Stimulated activated CD4-positive, alpha-beta T cell treated with anti-CD3 and anti-CD28 coated beads, Interleukin-2, amount 100 ng/mL, for 24 hours (primary cell): ENCODE measurements around the gene PIBF1.
"Not testable (repeated sequence)": the region's sequence is repeated elsewhere in the genome, so short reads cannot be mapped to it uniquely, and the experiment has no call there.

Experiments used
- DNase-seq, 2 donors: peaks; one replicate each; pipeline ENCODE4 v3.0.0-alpha.2; 2020

Gene PIBF1

DNA sequence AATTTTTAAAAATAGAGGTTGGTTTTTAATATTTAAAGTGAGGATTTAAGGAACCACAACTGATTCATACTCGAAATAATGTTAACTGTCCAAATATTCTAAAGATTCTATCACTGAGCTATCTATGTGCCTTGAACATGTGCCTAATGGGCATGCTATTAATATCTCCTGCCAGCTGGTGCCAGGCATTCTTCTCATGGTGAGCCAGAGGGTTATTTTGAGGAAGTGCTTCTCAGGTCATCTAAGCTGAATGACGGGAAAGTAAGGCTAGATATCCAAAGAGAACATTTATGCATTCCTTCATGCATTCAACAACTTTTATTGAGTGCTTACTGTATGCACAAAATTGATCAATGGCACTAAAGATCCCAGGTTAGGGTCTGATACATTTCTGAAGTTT is 138.2 kb downstream of the PIBF1 start:
- DNase-seq = no peak

DNA sequence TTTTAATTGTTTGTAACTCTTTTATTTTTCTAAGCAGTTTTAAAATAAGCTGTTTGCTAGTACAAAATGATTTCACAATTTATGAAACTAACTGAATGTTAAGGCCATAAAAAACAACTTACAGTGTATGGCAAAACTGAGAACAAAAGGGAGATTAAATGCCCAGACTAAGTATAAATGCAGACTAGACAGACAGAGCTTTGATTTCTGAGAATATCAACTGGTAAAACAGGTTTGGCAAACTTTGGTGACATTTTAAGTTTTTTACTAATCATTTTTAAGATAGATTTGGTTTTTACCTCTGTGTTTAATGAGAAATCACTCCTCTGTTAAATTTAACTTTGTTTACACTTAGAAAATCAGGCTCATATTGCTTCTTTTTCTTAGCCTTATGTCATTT is 149.4 kb downstream of the PIBF1 start:
- no peak for DNase-seq

DNA sequence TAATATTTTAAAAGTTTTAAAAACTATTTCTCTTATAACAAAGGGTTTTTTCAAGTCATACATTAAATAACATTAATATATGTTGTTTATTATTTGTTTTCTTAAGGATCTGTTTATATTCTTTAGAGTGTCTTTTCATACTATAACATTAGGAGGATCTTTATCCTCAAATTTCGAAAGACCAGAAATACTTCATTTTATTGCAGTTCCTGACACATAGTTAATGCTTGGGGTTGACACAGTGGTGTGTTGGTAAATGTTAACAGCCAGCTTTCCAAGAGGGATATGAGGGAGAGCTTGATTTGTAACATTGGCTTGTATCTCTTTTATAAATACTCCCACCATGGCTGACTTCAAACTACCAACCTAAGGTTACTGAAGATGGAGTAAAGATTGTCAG is 150.3 kb downstream of the PIBF1 start:
- DNase-seq = no peak

DNA sequence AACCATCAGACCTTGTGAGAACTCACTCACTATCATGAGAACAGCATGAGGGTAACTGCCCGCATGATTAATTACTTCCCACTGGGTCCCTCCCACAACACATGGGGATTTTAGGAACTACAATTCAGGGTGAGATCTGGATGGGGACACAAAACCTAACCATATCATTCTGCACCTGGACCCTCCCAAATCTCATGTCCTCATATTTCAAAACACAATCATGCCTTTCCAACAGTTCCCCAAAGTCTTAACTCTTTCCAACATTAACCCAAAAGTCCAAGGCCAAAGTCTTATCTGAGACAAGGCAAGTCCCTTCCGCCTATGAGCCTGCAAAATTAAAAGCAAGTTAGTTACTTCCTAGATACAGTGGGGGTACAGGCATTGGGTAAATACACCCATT is 164.3 kb downstream of the PIBF1 start:
- not testable (repeated sequence) for DNase-seq

DNA sequence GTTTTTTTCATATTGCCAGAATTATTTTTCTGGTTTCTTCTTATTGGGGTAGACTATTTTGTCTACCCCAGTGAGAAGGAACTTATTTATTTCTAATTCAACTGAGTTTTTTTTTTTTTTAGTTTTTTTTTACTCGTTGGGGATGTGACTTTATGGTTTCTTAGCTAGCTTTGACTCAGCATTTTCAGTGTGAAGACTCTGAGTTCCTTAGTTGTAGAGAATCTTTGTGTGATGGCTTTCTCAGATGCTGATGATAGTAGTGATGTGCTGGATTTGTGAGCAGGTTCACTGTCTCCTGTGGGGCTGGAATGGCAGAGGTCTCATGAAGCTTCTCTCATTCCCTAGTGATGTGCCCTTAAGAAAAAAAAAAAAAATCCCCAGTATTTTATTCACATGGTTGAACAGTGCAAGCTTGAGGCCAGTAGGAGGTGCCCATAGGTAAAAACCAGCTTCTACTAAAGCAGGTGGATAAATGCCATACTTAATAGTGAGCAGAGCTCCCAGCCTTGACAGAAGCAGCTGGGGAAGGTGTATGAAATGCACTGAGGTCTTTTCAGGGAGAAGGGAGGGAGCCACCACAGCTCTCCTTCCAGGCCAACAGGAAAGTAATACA is 170.7 kb downstream of the PIBF1 start:
- DNase-seq = no peak

DNA sequence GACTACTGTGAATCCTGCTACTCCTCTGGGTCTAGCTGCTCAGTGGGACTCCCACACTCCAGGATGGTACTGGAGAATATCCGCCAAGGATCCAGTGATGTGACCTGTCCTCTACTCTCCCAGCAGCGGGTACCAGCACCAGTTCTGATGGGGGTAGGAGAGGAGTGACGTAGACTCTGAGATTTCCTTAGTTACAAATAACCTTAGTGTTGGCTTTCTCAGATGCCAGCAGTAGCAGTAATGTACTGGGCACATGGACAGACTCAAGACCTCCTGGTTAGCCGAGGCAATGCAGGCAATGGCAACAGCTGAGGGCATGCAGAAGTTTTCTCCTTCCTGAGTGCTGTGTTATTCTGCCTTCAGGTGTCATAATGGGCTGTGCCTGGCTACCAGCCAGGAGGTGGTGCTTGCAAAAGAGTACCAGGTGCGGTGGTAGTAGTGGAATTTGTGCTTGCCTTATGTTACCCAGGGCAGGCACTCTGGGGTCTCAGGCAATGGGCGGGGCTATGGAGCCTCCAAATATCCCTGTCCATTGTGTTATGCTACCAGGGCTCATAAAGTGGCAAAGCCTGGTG is 171.5 kb downstream of the PIBF1 start:
- DNase-seq = no peak

DNA sequence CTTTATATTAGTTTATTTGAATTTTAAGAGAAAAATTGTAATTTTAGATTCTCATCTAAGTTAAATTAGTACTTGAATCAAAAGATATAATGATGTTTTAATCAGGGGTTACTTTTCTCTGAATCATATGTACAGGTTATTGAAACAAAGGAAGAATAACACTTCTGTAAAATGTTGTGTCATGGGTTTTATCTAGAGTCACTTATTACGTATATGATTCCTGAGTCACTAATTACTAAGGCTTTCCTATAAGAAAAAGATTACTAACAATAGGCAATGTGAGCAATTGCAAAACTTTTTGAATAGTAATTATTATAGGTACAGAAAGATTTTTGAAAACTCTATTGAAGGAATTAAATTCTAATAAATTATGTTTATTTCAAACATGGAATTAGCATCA is 177.7 kb downstream of the PIBF1 start:
- DNase-seq = no peak

DNA sequence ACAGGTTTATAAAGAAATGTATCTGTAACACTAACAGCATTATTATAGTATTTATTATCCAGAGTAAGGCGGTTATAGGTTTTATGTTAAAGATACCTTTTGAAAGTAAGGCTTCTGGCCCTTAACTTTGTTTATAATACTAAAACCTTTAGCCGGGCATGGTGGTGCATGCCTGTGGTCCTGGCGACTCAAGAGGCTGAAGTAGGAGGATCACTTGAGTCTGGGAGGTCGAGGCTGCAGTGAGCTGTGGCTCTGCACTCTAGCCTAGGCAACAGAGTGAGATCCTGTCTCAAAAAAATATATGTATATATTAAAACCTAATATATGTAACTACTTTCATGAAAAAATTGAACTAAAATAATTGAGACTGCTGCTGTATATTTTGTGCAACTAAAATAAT is 178.2 kb downstream of the PIBF1 start:
- DNase-seq = no peak

DNA sequence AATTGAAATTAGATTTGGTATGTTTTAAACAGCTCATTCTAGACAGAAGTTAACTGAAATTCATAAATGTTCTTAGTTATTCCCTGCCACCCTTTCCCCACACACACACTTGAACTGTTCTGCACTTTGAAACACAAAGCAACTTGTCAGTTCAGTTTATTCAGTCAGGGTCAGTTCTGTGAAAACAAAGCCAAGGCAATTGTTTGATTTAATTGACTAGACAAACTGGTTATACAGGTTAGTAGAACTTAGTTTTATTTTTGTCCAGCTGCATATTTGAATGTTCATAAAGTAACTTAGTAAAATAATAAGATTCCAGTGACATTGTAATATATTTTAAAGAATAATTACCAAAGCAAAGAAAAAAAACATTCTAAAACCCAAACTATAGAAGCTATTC is 178.6 kb downstream of the PIBF1 start:
- DNase-seq = no peak

DNA sequence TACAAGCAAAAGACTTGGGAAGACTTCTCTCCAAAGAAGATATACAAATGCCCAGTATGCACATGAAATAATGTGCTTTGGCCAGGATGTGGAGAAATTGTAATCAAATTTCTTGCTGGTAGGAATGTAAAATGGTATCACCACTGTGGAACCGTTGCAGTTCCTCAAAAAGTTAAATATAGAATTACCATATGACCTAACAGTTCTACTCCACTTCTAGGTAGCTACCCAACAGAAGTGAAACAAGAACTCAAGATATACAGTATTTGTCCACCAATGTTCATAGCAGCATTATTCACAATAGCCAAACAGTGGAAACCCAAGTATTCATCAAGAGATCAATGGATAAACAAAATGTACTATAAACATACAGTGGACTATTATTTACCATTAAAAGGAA is 181.8 kb downstream of the PIBF1 start:
- no peak for DNase-seq

DNA sequence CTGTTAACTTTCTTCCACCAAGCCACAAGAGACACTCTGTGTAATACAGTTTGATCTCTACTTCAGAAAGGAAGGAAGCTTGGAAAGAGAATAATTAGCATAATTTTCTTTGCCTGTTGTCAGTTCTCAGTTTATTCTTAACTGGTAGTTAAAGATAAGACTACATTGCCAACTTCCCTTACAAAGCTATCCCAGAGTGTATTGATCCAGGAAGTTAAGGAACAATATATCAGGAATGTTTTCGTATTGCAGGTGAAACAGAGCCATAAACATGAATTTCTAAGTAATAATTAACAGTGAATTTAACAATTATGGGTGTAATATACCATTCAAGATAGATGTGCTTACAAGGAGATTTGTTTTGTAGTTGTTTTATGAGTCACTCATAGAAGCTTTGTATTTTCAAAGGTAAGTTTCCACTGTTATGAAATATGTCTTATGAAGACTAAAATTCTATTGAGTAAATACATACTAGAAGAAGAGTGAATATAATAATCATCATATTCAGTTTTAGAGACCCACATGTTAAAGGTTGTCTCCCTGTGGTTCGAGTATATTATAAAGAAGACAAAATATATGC is 188.5 kb downstream of the PIBF1 start:
- no peak for DNase-seq

DNA sequence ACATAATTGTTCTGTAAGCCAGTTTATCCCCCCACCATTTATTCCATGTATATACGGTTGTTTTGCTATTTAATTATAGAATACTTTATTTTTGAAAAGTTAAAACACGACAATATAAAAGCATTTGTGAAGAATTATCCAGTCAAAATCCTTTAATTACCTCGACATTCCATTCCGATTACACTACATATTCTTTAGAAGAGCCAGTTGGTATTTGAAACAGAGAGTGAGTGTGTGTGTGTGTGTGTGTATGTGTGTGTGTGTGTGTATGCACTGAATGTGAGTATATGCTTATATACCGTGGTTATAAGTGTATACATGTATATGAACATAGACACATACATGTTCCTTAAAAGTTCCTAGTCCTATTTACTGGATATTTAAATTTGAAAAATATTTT is 189.0 kb downstream of the PIBF1 start:
- DNase-seq = no peak

DNA sequence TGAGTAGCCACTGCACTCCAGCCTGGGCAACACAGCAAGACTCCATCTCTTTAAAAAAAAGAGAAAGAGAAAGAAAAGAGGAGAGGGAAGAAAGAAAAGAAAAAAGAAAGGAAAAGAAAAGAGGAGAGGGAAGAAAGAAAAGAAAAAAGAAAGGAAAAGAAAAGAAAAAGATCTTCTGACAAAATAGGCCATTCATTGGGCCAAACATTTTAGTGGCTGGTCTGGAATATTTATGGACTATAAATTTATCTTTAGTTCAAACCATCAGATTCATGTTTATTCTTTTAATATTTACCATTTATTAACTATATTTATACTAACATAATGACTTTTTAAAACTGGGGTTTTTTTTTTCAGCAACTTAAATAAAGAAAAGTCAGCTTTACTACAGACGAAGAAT is 191.3 kb downstream of the PIBF1 start:
- DNase-seq = no peak

DNA sequence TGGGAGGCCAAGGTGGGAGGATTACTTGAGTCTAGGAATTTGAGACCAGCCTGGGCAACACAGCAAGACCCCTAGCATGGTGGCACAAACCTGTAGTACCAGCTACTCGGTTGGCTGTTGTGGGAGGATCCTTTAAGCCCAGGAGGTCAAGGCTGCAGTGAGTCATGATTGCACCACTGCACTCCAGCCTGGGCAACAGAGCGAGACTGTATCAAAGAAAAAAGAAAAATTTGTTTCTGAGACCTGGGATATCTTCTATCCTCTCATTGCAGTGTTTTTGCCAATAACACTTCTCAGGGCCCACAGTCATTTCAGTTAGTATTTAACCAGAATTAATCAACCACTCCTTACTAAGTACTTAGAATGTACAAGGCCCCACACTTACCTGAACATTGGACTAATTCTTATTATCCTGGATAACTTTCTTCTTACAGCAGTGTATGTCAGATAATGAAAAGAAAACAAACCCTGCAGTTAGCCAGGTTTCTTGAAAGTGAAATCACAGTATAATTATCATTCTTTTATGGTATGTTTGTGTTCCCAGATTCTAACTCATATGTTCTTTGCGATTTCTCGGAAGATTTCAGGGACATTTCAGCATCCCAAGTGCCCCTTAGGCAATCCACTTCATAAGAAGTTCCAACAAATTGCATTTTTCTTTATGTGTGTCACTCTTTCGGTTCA is 201.3 kb downstream of the PIBF1 start:
- DNase-seq = no peak

DNA sequence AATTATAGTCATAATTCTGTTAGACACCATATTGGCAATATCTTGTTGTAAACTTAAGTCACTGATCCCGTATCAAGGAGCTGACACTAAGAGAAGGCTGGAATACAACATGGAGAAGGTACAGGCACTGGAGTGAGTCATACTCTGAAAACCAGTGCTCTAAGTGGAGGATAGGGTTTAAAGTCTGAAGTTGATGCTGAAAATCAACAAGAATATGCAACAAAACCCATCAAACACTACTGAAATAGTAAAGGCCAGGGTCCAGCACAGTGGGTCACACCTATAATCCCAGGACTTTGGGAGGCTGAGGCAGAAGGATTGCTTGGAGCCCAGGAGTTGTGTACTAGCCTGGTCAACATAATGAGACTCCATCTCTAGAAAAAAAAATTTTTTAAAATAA is 203.7 kb downstream of the PIBF1 start:
- DNase-seq = no peak

DNA sequence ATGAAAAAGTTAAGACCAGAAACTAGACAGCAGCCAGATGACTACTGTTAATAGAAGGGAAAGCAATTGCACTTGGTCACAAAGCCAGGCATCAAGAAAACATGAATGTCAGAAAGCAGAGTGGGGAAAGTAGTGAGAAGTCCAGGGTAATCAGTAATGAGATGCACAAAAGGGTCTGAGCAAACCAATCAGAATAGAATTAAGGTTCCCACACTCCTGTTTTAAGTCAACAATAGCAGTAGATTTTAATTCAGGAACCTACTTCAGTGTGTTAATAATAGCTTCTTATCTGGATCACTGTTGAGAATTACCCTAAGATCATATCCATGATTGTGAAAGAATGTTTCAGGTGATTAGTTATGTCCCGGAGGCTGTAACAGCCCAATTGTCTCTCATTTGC is 204.3 kb downstream of the PIBF1 start:
- no peak for DNase-seq

DNA sequence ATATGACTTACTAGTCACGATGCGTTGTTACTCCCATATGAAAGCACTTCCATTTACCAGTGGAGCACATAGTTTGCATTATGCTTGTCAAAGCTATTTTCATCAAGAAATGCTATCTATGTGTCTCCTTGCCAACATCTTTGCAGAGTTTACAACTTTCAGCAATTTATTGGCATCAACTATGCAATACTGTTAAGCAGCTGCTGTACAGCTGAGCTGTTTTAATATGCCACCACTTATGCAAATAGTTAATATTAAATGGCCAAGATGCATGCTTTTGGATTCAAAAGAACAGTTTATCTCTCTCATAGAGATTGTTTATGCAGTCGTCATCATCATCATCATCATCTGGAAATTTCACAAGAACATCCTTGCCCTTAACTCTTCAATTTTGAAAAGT is 209.0 kb downstream of the PIBF1 start:
- DNase-seq = no peak

DNA sequence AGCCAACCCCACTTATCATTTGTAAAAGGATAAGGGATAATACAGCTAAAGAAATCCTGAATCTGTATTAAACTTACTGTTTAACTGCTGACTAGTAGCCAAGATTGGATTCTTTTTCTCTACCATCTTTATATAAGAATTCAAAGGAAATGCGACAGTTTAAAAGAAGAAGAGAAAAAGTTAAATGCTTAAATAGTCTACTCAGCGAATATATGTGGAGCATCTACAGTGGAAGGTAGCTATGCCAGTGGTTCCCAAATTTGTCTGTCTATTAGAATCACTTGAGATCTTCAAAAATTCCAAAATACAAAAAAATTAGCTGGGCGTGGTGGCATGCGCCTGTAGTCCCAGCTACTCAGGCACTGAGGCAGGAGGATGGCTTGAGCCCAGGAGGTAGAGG is 216.1 kb downstream of the PIBF1 start:
- no peak for DNase-seq

DNA sequence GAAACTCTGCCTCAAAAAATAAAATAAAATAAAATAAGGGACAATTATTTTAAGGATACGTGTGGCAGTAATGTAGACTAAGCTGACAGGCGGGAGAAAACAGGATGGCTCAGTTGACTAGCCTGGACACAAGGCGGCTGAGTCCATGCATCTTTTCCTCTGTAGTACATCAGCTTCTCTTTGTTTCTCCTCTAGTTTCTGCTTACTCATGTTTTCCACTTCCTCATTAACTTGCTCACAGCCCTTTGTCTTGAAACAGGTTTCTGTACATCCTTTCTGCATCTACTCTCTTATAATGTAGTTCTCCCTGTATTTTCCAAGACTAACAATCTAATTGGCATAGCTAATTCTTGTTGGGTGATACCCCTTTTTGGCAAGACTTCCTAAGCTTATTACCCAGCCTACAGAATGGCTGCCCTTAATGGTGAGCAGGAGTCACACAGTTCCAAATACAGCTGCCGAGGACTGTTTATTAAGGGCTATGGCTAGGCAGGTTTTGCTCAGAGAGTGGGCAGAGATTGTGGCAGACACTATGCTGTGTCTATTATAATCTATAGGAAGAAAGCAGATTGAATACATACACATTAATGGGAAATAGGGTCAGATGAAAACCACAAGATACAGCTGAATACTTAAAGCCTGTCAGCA is 218.2 kb downstream of the PIBF1 start:
- DNase-seq = no peak

DNA sequence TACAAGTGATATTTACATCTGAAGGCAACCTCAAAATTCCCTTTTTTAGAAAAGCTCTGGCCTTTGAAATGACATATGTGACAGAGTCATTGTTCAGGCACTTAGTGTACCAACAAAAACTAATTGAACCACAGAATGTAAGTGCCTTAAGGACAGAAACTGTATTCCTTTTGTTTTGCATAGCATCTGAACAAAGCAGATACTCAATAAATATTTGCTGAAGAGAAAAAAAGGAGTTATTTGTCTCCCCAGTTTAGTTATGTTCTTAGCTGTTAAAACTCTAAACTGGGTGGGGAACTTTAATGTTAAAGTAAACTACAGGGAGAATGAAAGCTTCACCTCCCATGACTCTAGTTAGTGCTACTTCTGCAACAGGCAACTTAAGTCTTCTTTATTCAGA is 220.0 kb downstream of the PIBF1 start:
- no peak for DNase-seq

DNA sequence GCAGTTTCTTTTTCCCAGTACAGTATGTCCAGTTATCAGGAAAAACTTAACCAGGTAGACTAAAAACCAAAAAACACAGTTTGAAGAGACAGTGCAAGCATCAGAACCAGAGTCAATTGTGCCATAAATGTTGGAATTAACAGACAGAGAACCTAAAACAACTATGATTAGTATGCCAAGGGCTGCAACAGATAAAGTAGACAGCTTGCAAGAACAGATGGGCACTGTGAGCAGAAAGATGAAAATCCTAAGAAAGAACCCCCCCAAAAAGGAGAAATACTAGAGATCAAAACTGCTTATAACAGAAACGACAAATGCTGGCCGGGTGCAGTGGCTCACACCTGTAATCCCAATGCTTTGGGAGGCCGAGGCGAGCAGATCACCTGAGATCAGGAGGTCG is 229.8 kb downstream of the PIBF1 start:
- no peak for DNase-seq

DNA sequence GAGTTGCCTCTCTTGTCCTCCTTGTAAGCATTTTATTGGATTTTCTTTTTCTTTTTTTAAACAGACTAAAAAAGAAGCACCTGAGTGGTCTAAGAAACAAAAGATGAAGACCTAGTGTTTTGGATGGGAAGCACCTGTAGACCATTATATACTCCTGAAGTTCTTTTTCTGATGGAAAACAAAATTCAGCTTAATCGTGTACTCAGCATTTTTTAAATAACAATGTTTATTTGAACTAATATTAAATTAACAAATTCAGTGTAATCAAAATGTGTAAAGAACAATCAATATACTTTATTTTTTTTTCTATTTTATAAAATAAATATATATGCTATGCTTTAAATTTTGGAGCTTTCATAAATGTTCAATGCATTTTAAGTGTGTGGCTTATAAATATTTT is 233.9 kb downstream of the PIBF1 start:
- no peak for DNase-seq

DNA sequence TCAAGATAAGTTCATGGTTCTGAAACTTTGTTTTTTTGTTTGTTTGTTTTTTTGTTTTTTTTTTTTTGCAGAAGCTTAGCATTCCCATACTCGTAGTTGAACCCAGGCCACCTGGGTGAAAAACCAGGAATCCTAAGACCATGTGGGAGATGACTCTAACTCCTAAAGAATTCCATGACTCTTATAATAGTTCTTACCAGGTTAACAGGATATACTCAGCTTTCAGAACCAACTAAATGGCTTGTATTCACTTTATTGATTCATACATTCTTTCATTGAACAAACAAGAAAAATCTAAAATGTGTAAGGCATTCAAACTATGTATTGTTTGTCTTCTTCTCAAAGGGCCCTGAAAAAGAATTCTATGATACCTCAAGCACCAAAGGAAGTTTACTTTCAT is 236.4 kb downstream of the PIBF1 start:
- no peak for DNase-seq
